ENCODE results near the gene MTHFR.
A peak's percentile ranks its signal among the peaks of the same experiment; 100 is the strongest.

Gene MTHFR

DNA sequence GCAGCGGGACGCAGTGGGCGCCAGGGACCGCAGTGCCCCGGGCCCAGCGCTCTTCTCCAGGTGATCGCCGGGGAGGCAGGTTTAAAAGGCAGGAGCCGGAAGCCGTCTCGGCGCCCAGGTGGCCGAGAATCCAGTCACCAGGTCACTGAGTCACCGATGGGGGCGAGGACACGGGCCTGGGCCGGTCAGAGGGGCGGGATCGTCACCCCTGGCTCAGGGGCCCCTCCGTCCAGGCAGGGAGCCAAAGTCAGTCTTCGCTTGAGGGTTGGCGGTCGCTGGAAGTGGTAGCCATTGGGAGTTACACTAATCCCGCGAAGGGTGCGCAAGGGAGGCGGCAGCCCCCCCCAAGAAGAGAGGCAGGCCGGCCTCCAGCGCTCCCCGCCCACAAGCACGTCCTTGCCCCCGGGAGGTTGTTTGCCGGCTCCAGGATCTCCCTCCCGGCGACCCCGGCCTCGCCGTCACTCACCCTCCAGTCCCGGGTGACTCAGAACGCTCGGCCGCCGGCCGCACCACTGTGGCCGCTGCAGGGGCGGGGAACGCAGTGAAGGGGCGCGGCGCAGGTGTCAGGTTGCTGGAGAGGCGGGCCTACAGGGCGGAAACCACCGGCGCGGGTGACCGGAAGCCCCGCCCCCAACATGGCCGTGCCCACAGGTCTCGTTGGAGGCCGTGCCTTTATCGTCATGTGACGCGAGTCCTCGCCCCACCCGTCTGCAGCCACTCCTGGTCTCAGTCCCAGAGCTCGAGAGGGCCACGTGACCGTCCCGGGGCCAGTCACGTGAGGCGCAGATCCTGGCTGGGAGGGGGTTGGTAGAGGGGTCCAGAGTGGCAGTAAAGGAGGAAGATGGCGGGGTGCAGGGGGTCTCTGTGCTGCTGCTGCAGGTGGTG is at the start of gene MTHFR, which contains the start of gene CLCN6:
Gene MTHFR, minus strand, starts transcription at position 543 of the 885 bp plus-strand sequence. CDS start 2,848 bp downstream, outside the sequence.
Gene CLCN6, plus strand, starts transcription at position 770 of the 885 bp plus-strand sequence. Its CDS starts 72 bp downstream, at position 842.
- peak; percentile 98 for DNase-seq (ENCODE audit: low spot score)

DNA sequence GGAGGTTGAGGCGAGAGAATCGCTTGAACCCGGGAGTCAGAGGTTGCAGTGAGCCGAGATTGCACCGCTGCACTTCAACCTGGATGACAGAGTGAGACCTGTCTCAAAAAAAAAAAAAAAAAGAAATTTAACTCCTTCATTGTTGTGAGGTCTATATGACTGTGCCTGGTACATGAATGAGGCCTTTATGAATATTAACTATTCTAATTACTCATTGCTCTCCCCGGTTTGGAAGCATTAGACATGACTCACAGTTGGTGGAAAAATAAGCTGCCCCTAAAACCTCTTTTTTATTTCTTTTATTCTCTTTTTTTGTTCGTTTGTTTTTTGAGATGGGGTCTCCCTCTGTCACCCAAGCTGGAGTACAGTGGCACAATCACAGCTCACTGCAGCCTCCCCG is 49.7 kb upstream of the MTHFR start:
- DNase-seq (ENCODE audit: low spot score) = no peak

DNA sequence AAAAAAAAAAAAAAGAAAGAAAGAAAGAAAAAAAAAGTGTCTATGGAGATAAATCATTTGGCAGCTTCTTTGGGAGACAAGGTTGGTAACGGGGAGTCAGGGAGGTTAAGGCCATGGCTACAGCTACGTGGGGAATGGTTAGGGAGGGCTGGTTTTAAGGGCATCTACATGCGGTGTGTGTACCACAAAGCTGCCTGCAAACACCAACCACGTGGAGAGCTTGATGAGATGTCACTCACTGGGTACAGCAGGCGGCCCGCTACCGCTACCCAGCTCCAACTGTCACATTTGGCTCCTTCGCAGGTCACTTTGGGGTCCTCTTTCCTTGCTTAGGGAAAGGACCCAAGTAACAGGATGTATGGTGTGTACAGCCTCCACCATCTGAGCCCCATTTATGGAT is 48.8 kb upstream of the MTHFR start:
- DNase-seq (ENCODE audit: low spot score) = no peak

DNA sequence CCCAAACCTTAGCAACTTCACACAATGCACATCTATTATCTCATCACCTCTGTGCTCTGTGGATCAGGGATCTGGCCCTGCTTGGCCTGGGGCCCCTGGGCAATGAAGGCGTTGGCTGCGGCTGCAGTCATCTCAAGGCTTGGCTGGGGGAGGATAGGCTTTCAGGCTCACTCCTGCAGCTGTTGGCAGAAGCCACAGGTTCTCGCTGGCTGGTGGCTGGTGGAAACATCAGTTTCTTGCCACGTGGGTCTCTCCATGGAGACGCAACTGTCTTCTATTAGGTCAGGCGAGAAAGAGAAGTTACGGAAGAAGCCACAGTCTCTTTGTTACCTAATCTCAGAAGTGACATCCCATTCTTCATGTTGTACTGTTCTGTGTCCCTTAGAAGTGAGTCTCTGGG is 45.4 kb upstream of the MTHFR start:
- no peak for DNase-seq (ENCODE audit: low spot score)

DNA sequence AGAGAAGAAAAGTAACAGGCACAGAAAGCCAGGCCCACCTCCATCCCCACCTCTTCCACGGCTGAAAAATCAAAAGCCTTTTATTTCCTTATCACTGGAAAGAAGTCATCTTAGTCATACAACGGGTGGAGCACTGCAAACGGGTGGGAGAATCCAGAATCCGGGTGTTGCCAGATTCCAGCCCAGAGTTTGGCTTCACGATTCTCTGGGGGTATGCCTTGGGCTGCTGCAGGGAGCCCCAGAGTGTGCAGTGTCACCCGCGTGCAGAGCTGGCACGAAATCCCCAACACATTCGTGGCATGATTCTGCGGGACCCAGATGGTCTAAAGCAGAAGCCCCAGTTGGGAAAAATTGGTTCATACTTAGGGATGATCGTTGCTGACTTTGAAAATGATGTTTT is 44.4 kb upstream of the MTHFR start:
- no peak for DNase-seq (ENCODE audit: low spot score)

DNA sequence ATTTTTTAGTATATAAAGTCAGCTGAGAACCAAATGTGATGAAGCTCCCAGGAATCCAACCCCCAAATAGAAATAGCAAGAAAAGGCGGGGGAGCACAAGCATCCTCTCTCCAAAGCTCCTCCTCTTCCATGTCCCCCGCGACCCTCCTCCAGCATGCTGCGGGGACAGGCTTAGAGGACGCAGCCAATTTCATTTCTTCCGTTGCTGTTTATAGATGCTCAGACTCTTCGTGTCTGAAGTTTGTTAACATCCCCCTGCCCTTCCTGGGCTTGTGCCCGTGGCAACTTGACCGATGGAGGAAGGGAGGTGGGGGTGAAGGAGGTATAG is 42.6 kb upstream of the MTHFR start:
- no peak for DNase-seq (ENCODE audit: low spot score)

DNA sequence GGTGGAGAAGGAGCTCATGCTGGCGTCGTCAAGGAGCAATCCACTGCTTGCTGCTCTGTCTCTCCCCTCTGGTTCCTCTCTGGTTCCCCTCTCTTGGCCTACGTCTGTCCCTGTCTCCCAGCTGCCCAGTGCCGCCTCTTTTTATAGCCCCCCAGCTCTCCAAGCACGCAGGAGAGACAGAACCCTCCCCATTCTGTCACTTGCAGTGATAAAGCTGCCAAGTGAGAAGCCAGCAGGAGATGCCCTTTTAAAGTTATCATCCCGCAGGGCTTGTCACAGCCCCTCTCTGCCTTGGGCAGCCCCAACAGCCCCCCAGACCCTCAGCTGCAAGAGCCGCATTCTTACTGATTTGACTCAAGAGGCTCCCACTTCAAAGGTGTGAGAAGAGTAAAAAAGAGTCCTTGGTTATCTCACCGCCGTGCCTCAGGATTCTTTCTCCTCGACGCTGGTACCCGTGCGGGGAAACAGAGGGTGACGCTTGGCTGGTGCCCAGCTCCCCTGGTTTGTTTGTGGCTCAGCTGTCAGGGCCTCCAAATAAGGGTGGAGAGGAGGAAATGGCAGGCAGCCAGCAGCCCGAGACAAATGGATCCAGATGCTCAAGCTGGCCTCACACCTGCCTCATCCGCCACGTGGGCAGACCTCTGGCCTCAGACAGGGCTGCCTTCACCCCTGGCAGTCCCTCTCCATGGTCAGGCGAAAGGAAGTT is 42.1 kb upstream of the MTHFR start, which contains the start of gene NPPA:
Gene NPPA, minus strand, starts transcription at position 117 of the 706 bp plus-strand sequence. Its CDS starts 99 bp downstream, at position 18.
- DNase-seq (ENCODE audit: low spot score) = peak; percentile 31

DNA sequence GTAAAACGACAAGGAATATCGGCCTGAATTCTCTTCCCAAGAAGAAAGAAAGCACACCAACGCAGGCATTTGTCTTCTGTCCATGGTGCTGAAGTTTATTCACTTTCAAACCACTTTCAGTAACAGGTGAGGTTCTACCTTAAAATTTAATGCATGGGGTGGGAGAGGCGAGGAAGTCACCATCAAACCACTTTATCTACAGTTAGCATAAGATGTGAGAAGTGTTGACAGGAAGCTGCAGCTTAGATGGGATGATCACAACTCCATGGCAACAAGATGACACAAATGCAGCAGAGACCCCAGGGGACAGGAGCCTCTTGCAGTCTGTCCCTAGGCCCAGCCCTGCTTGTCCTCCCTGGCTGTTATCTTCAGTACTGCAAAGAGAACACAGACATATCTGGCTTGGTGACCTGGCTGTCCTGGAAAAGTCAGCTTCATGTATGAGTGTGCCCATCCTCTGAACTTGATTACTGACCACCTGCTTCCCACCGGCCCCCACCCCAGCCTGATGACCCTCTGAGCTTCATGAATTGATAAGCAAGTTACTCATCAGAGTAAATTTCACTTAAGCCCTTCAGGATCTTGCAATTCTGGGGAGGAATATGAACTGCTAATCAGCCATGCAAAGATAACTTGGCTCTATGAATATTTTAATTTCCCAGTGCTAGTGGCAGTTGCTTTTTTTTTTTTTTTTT is 40.0 kb upstream of the MTHFR start:
- no peak for DNase-seq (ENCODE audit: low spot score)

DNA sequence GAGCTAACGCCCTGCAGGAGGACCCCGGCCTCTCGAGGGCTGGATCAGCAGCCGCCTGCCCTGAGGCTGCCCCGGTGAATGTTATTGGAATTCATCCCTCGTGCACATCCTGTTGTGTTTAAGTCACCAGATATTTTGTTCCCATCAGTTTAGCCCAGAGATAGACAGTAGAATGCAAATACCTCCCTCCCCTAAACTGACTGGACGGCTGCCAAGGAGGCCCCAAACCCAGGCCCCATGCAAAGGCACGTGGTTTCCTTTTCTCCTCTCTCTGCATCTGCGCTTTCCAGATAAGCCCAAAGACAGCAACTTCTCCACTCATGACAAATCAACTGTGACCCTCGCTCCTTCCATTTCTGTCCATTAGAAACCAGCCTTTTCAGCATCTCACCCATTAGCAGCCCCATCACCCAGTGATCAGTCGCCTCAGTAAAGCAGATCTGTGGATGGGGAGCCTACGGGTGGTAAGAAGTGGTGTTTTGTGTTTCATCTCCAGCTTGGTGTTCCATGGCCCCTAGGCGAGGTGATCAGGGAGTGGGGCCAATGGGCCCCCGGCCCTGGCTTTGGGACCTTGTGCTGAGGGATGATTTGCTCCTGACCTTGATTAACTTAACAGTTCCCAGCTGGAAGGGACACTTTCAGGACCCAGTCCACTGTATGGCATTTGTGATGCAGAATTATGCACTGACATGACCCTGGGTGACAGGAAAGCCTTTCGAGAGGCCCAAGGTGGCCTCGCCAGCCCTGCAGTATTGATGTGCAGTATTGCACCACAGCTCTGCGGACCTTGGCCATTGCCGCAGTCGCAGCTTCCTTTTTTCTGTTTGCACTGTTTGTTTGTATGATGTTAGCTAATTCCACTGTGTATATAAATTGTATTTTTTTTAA is 36.6 kb upstream of the MTHFR start:
- DNase-seq (ENCODE audit: low spot score) = no peak

DNA sequence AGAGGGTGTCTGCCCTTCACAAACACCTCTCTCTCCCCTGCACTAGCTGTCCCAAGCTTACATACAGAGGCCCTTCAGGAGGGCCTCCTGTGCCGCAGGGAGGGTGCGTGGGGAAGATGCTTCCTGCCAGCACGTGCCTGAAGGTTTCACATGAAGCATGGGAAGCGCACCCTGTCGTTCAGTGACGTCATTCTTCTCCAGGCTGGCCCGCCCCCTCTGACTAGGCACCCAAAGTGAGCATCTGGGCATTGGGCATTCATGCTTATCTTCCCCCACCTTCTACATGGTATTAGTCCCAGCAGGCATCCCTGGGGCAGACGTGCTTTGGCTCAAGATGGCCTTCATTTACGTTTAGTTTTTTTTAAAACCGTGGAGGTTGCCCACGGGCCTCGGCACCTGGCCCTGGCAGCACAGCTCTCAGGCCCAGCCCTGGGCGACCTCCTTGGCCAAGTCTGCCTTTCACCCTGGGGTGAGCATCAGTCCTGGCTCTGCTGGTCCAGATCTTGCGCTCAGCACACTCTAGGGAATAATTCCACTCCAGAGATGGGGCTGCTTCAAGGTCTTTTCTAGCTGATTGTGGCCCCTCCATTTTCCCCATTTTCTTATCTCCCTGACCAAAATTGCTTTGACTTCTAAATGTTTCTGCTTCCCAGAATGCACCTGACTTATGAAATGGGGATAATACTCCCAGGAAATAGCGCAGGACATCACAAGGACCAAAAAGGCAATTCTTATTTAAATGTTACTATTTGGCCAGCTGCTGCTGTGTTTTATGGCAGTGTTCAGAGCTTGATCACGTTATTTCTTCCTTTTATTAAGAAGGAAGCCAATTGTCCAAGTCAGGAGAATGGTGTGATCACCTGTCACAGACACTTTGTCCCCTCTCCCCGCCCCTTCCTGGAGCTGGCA is 35.7 kb upstream of the MTHFR start:
- no peak for DNase-seq (ENCODE audit: low spot score)

DNA sequence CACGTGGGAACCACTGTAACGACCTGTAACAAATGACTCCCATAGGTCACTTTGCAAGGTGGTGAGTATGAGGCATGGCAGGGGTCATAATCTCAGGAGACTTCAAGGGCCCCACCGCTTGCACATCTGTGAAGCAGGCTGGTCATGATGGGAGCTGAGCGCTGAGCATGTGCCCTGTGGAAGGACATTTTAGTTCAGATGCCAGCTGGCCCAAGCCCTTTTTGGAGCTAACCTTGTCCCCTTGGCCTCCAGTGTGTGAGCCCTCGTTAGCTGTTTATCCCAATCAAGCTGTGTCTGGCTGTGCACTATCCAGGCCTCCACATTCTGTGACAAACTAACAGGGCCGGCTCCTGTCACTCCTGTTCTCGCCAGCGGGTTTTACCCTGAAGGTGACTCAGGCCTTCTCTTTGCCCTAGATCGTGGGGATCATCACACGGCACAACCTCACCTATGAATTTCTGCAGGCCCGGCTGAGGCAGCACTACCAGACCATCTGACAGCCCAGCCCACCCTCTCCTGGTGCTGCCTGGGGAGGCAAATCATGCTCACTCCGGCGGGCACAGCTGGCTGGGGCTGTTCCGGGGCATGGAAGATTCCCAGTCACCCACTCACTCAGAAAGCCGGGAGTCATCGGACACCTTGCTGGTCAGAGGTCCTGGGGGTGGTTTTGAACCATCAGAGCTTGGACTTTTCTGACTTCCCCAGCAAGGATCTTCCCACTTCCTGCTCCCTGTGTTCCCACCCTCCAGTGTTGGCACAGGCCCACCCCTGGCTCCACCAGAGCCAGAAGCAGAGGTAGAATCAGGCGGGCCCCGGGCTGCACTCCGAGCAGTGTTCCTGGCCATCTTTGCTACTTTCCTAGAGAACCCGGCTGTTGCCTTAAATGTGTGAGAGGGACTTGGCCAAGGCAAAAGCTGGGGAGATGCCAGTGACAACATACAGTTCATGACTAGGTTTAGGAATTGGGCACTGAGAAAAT is 34.3 kb upstream of the MTHFR start:
- DNase-seq (ENCODE audit: low spot score) = no peak

DNA sequence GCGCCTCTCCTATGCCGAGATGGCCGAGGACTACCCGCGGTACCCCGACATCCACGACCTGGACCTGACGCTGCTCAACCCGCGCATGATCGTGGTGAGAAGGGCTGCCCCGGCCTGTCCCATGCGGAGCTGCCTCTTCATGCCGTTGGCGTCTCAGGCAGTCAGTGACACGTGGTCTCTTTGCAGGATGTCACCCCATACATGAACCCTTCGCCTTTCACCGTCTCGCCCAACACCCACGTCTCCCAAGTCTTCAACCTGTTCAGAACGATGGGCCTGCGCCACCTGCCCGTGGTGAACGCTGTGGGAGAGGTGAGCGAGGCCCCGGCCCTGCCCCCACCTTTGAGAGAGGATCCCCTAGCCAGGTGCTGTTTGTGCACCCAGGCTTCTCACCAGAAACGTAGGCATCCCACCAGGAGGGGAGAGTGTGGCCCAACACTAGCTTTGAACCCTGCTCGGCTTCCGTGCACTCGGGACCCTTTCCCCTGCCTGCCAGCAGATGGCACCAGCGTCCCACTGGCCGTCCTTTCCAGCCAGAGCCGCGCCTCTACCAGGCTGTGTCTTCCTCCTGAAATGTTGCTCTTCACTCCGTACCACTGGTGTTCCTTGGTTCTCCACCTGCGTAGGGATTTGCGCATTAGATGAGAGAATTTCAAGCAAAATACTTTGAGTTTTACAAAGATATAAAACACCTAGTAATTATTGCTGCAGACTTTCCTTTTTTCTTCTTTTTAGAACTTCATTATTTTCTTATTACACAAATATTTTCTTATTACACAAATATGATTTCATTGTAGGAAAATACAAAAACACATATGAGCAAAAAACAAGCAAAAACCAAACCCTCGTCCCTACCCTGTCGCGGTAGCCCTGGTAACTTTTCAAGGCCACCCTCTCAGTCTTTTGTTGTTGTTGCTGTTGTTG is 32.8 kb upstream of the MTHFR start:
- peak; percentile 93 for DNase-seq (ENCODE audit: low spot score)

DNA sequence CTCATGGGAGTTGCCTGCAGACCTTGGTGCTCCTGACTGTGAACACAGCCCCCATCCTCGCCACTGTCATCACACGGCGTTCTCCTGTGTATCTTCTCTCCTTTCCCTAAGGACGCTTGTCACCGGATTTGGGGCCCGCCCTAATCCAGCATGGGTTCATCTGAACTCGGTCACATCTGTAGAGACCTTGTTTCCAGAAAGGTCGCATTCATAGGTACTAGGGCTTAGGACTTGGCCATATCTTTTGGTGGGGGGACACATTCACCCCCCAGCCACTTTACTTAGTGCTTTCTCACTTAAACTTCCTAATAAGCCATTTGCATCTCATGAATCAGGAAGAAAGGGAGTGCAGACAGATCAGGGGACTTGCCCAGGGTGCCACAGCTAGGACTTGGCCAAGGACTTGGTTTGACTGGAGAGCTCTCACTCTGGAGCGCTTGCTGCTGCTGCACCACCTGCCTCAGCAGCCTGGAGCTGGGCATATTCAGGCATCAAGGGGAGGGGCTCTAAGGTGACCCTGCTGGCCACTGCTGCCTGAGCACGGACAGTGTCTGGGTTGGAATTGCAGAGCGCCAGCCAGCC is 32.1 kb upstream of the MTHFR start:
- no peak for DNase-seq (ENCODE audit: low spot score)

DNA sequence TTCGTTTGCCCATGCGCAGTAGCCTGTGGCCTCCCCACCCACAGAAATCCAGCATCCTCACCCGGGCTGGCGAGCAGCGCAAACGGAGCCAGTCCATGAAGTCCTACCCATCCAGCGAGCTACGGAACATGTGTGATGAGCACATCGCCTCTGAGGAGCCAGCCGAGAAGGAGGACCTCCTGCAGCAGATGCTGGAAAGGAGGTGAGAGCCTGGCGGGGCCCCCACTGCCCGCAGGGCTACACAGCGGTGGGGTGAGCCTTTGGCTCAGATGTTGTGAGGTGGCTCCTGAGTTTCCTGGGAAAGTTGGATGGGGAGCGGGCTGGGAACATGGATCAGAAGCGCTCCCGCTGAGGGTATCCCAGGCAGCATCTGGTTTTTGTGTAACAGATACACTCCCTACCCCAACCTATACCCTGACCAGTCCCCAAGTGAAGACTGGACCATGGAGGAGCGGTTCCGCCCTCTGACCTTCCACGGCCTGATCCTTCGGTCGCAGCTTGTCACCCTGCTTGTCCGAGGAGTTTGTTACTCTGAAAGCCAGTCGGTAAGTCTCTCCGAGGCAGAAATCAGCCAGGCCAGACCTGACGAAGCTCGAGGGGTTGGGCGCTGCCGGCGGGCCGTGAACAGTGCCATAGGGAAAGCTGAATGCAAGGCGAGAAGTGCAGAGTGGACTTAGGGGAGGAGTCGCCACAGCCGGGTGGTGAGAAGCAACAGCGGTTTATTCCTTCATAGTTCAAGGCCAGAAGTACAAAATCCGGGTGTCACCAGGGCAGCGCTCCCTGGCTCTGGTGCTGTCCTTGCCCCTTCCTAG is 31.4 kb upstream of the MTHFR start:
- no peak for DNase-seq (ENCODE audit: low spot score)

DNA sequence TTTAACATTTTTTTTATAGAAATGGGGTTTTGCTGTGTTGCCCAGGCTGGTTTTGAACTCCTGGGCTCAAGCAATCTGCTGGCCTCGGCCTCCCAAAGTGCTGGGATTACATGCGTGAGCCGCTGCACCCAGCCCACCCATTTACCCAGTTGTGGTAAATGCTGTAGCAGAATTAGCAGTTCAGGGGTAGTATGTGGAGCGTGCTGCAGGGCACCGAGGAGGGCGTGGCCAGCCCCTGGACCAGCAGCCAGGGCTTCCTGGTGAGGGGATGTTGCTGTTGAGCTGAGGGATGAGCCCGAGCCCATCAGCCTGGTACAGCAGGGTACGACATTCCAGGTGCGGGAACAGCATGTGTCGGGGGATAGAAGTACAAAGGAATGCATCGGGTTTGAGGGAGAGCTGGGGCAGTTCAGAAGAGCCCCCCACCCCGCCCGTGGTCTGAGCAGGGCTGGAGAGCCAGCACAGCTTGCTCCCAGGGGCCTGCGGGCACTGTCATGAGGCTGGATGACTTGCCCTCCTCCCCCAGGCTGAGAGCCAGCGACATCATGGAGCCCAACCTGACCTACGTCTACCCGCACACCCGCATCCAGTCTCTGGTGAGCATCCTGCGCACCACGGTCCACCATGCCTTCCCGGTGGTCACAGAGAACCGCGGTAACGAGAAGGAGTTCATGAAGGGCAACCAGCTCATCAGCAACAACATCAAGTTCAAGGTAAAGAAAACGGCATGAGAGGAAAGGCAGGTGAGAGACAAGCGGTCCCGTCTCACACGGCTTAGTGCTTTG is 29.9 kb upstream of the MTHFR start:
- no peak for DNase-seq (ENCODE audit: low spot score)

DNA sequence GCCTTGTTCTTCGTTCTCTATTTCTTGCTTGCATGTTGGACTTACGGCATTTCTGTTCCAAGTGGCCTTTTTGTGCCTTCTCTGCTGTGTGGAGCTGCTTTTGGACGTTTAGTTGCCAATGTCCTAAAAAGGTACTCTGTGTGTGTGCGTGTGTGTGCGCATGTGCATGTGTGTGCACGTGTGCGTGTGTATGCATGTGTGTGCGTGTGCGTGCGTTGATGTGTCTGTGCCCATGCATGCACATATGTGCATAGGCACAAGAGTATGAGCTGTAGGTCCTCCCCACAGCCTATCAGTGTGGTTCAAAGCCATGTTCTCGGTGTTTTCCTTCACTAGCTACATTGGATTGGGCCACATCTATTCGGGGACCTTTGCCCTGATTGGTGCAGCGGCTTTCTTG is 28.1 kb upstream of the MTHFR start:
- no peak for DNase-seq (ENCODE audit: low spot score)

Measured in AG08395 (cell line).